ENCODE results near the gene TRMT112. TPM values are rescaled to one million over a fixed set of nuclear protein-coding genes. Genes with fewer than 3 reads are reported as not detected.

TRMT112 gene
- total RNA-seq, 1 experiment from 2014 or later: 328 TPM

DNA sequence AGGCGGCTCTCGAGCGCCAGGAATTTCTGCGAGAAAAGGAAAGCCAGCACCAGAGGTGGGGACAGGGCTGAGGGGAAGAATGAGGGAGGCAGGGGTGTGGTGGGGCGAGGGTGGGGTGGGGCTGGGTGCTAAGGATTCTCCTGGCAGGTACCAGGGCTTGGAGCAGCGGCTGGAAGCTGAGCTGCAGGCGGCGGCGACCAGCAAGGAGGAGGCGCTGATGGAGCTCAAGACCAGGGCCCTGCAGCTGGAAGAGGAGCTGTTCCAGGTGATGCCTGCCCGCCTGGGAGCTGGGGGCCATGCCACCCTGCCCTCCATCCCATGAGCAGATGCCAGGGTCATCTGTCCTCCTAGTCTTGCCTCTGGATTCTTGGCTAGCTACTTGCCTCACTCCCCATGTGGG is 32.0 kb upstream of the TRMT112 start:
- DNase-seq (ENCODE audit: low read depth, low spot score) (no peak), ATAC-seq (no peak)
- no peaks in the 10 kb centered on the region for H3K27me3 ChIP-seq (ENCODE audit: insufficient read depth, low read length)
- ChIA-PET POLR2A (interaction anchor here (1.0 kb wide), 1 partner anchor 168 kb away, joined by 3 read pairs; no protein-coding TSS in a partner anchor), RAD21 (ENCODE audit: low non-redundant PET in 1 of 2, low total read pairs in 2 of 2, uncharacterized antibody in 2 of 2, unreplicated experiment in 2 of 2) (interaction anchor here in 1 of 2 experiments (0.6 kb wide), 1 partner anchor 37 kb away, joined by 3 read pairs; no protein-coding TSS in a partner anchor), CTCF (interaction anchor here (0.6 kb wide), 1 partner anchor 72 kb away, joined by 3 read pairs; no protein-coding TSS in a partner anchor)
- no peaks in the 10 kb centered on the region for H3K9me2 ChIP-seq (ENCODE audit: insufficient read depth)
- H2AFZ ChIP-seq (ENCODE audit: low read depth, low read length, poor library complexity, severe bottlenecking): no peak overlapping the region
- no peak overlapping the region for H3K4me2 ChIP-seq (ENCODE audit: low read length)
- H3K79me2 ChIP-seq (ENCODE audit: insufficient read depth, low read length): no peaks in the 10 kb centered on the region
- peaks cover 0 to 11% of the 10 kb centered on the region in 2 experiments; a peak in 2 of 4 replicates for H3K4me1 ChIP-seq (ENCODE audit: control insufficient read depth in 1 of 2, insufficient read depth in 2 of 2, low read length in 2 of 2)
- no TSS peak for BruUV-seq (replicated peaks)
- H3K36me3 ChIP-seq (ENCODE audit: control insufficient read depth in 1 of 2, insufficient read depth in 2 of 2, low read length in 2 of 2): no peaks in the 10 kb centered on the region
- H4K20me1 ChIP-seq (ENCODE audit: insufficient read depth): no peaks in the 10 kb centered on the region
- no peaks in the 10 kb centered on the region for H3K9me3 ChIP-seq (ENCODE audit: control insufficient read depth in 1 of 2, insufficient read depth in 1 of 2, low read depth in 1 of 2, low read length in 2 of 2)
- TF ChIP-seq, protein P1, sequence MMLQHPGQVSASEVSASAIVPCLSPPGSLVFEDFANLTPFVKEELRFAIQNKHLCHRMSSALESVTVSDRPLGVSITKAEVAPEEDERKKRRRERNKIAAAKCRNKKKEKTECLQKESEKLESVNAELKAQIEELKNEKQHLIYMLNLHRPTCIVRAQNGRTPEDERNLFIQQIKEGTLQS (IDR thresholded peaks at IDR 0.05): no peak
- TF ChIP-seq FOSL1 (IDR thresholded peaks at IDR 0.05; ENCODE audit: low read depth): no peak
- TF ChIP-seq YY1 (IDR thresholded peaks at IDR 0.05; ENCODE audit: extremely low read depth, insufficient replicate concordance, low read depth, low read length): no peak
- TF ChIP-seq, protein P2, sequence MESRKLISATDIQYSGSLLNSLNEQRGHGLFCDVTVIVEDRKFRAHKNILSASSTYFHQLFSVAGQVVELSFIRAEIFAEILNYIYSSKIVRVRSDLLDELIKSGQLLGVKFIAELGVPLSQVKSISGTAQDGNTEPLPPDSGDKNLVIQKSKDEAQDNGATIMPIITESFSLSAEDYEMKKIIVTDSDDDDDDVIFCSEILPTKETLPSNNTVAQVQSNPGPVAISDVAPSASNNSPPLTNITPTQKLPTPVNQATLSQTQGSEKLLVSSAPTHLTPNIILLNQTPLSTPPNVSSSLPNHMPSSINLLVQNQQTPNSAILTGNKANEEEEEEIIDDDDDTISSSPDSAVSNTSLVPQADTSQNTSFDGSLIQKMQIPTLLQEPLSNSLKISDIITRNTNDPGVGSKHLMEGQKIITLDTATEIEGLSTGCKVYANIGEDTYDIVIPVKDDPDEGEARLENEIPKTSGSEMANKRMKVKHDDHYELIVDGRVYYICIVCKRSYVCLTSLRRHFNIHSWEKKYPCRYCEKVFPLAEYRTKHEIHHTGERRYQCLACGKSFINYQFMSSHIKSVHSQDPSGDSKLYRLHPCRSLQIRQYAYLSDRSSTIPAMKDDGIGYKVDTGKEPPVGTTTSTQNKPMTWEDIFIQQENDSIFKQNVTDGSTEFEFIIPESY (IDR thresholded peaks at IDR 0.05; ENCODE audit: extremely low read depth, insufficient replicate concordance, low read length): no peak
- no peak for TF ChIP-seq CBX3 (IDR thresholded peaks at IDR 0.05; ENCODE audit: low read depth)
- no peak for TF ChIP-seq TCF7L2 (IDR thresholded peaks at IDR 0.05; ENCODE audit: borderline replicate concordance, extremely low read depth, insufficient read depth, insufficient read length)
- TF ChIP-seq ELF1 (IDR thresholded peaks at IDR 0.05; ENCODE audit: borderline replicate concordance, low read depth): no peak
- TF ChIP-seq MAX (IDR thresholded peaks at IDR 0.05): no peak
- no peak for TF ChIP-seq CEBPB (IDR thresholded peaks at IDR 0.05; ENCODE audit: low read depth)
- no peak for TF ChIP-seq SIN3A (IDR thresholded peaks at IDR 0.05; ENCODE audit: low read depth)
- TF ChIP-seq ZNF274 (IDR thresholded peaks at IDR 0.05; ENCODE audit: low read depth, low read length): no peak
- no peak for TF ChIP-seq EZH2phosphoT487 (IDR thresholded peaks at IDR 0.05; ENCODE audit: borderline replicate concordance)
- no peak for TF ChIP-seq ZFX (IDR thresholded peaks at IDR 0.05)
- TF ChIP-seq EZH2 (IDR thresholded peaks at IDR 0.05): no peak
- no peak for TF ChIP-seq JUND (IDR thresholded peaks at IDR 0.05)
- TF ChIP-seq SRF (IDR thresholded peaks at IDR 0.05; ENCODE audit: low read depth): no peak
- TF ChIP-seq POLR2AphosphoS5 (IDR thresholded peaks at IDR 0.05; ENCODE audit: low read depth, low read length): no peak
- intact Hi-C loops (cut with micrococcal nuclease): no loop called here
- H3K9ac ChIP-seq (ENCODE audit: low read length): no peak overlapping the region
- H3K27ac ChIP-seq (ENCODE audit: low read depth, low read length): no peak overlapping the region
- H3K4me3 ChIP-seq (replicated peaks in 1 of 2; ENCODE audit: low read depth in 1 of 2, low read length in 2 of 2): no peak overlapping the region

All from HCT116 (cell line).